PC-9 (cell line): ENCODE measurements around the gene KRTAP15-1. TPM values are rescaled to one million over a fixed set of nuclear protein-coding genes. Genes with fewer than 3 reads are reported as not detected.

Source experiments
- BruUV-seq: library from RNA; stranded (reverse); fragments of 400-500 nt; replicated peaks from 2 replicates; lab custom pipeline; 2021; lab: Mats Ljungman, UMichigan
- CTCF ChIA-PET: fragments of 300-600 bp; sonication (Branson Sonifier 250); formaldehyde crosslinking; loops from one replicate; lab custom pipeline; 2022; ENCODE audit warnings: antibody characterized with exemption; lab: Charles Lee
- POLR2A ChIA-PET: fragments of 300-600 bp; sonication (Branson Sonifier 250); formaldehyde crosslinking; loops from one replicate; lab custom pipeline; 2022; ENCODE audit warnings: antibody characterized with exemption; ENCODE audit not compliant: unreplicated experiment; lab: Charles Lee
- DNase-seq, 2 experiments: peaks; one replicate each; pipeline versions ENCODE4 v3.0.0 to v3.0.0-alpha.2; 2015 to 2022; ENCODE audit warnings: mixed read lengths in 1 of 2
- H2AFZ ChIP-seq: fragments of 200-600 bp; sonication (generic); 2 replicates; pipeline ENCODE4 v1.8.1; 2017; ENCODE audit warnings: antibody characterized with exemption
- H3F3A ChIP-seq: fragments of 200-600 bp; sonication (generic); 2 replicates; pipeline ENCODE4 v1.8.1; 2017; ENCODE audit warnings: antibody characterized with exemption, mild to moderate bottlenecking, low read depth; ENCODE audit not compliant: insufficient read depth
- H3K27ac ChIP-seq: fragments of 200-600 bp; sonication (generic); 2 replicates; pipeline ENCODE4 v1.6.1; 2016; ENCODE audit warnings: mixed run types
- H3K27me3 ChIP-seq: fragments of 200-600 bp; sonication (generic); 2 replicates; pipeline ENCODE4 v1.6.1; 2016; ENCODE audit warnings: low read depth, mixed run types; ENCODE audit not compliant: insufficient read depth
- H3K36me3 ChIP-seq: fragments of 200-600 bp; sonication (generic); 2 replicates; pipeline ENCODE4 v1.6.1; 2016; ENCODE audit warnings: low read depth, mixed run types
- H3K4me1 ChIP-seq: fragments of 200-600 bp; sonication (generic); replicated peaks from 2 replicates; pipeline ENCODE4 v1.6.1; 2016; ENCODE audit warnings: mixed run types; ENCODE audit not compliant: insufficient read depth
- H3K4me2 ChIP-seq: fragments of 200-600 bp; sonication (generic); 2 replicates; pipeline ENCODE4 v1.6.1; 2017; ENCODE audit warnings: mixed run types
- H3K4me3 ChIP-seq: fragments of 200-600 bp; sonication (generic); 2 replicates; pipeline ENCODE4 v1.6.1; 2016; ENCODE audit warnings: mixed run types
- H3K79me2 ChIP-seq: fragments of 200-600 bp; sonication (generic); 2 replicates; pipeline ENCODE4 v1.6.1; 2017; ENCODE audit warnings: low read depth, mixed run types
- H3K9me2 ChIP-seq: fragments of 200-600 bp; sonication (generic); 2 replicates; pipeline ENCODE4 v1.8.1; 2017; ENCODE audit warnings: mild to moderate bottlenecking; ENCODE audit not compliant: insufficient read depth
- H3K9me3 ChIP-seq: fragments of 200-600 bp; sonication (generic); 2 replicates; pipeline ENCODE4 v1.8.1; 2016; ENCODE audit warnings: low read depth; ENCODE audit not compliant: insufficient read depth
- H4K20me1 ChIP-seq: fragments of 200-600 bp; sonication (generic); 2 replicates; pipeline ENCODE4 v1.8.1; 2017; ENCODE audit not compliant: insufficient read depth
- CTCF ChIP-seq: fragments of 200-600 bp; sonication (generic); conservative IDR thresholded peaks from 2 replicates; pipeline ENCODE4 v1.6.1; 2017; ENCODE audit warnings: mixed run types, antibody characterized with exemption, mild to moderate bottlenecking, moderate library complexity
- EZH2 ChIP-seq: fragments of 200-600 bp; sonication (generic); IDR thresholded peaks from 2 replicates; pipeline ENCODE4 v1.8.0; 2017; ENCODE audit warnings: antibody characterized with exemption, low read depth
- intact Hi-C: fragments of 100-400 bp; cut with micrococcal nuclease; formaldehyde crosslinking; loops from one replicate; pipeline ENCODE4 v1.10.0; 2022; ENCODE audit not compliant: unreplicated experiment
- total RNA-seq: library from RNA; stranded (reverse); gene quantifications from 2 replicates; pipeline ENCODE4 v1.2.3, GENCODE V29; 2021

The KRTAP15-1 gene
- total RNA-seq, 1 experiment from 2014 or later = not detected

- no peaks in the 10 kb centered on the region for H4K20me1 ChIP-seq
- H3K9me2 ChIP-seq = no peaks in the 10 kb centered on the region
- no peak for TF ChIP-seq EZH2
- TF ChIP-seq CTCF = no peak
- ChIA-PET CTCF (no interaction called here), POLR2A (no interaction called here)
- intact Hi-C loops = no loop called here
- H3K9me3 ChIP-seq = no peaks in the 10 kb centered on the region
- DNase-seq = no peak
- H3K4me2 ChIP-seq = no peak overlapping the region
- no peak overlapping the region for H3K27ac ChIP-seq
- H2AFZ ChIP-seq = no peak overlapping the region
- no peak overlapping the region for H3K4me3 ChIP-seq
- no peaks in the 10 kb centered on the region for H3F3A ChIP-seq
- H3K4me1 ChIP-seq = no peaks in the 10 kb centered on the region
- H3K79me2 ChIP-seq = no peaks in the 10 kb centered on the region
- H3K27me3 ChIP-seq = no peaks in the 10 kb centered on the region
- BruUV-seq = no TSS peak
- no peaks in the 10 kb centered on the region for H3K36me3 ChIP-seq
These were observed 7.0 kb downstream of the KRTAP15-1 start for GRCh38 chr21:30447056-30447455.

- H3K27ac ChIP-seq = no peak overlapping the region
- H3K79me2 ChIP-seq = no peaks in the 10 kb centered on the region
- H4K20me1 ChIP-seq = no peaks in the 10 kb centered on the region
- H3K9me3 ChIP-seq = no peaks in the 10 kb centered on the region
- ChIA-PET CTCF (no interaction called here), POLR2A (no interaction called here)
- H3K27me3 ChIP-seq = no peaks in the 10 kb centered on the region
- no peaks in the 10 kb centered on the region for H3F3A ChIP-seq
- TF ChIP-seq EZH2 = no peak
- no peak for TF ChIP-seq CTCF
- BruUV-seq = no TSS peak
- no peaks in the 10 kb centered on the region for H3K9me2 ChIP-seq
- no peak overlapping the region for H2AFZ ChIP-seq
- no peaks in the 10 kb centered on the region for H3K36me3 ChIP-seq
- intact Hi-C loops = no loop called here
- no peak overlapping the region for H3K4me2 ChIP-seq
- no peak for DNase-seq
- no peaks in the 10 kb centered on the region for H3K4me1 ChIP-seq
- H3K4me3 ChIP-seq = no peak overlapping the region
These were observed 8.4 kb downstream of the KRTAP15-1 start for GRCh38 chr21:30448514-30448913.

- no TSS peak for BruUV-seq
- Histone ChIP-seq H3K9me2 (no peaks in the 10 kb centered on the region), H3K27me3 (no peaks in the 10 kb centered on the region), H3K4me1 (no peaks in the 10 kb centered on the region), H2AFZ (no peak overlapping the region), H3K9me3 (no peaks in the 10 kb centered on the region), H3K79me2 (no peaks in the 10 kb centered on the region), H3K4me3 (no peak overlapping the region), H3F3A (no peaks in the 10 kb centered on the region), H3K36me3 (no peaks in the 10 kb centered on the region), H3K27ac (no peak overlapping the region), H4K20me1 (no peaks in the 10 kb centered on the region), H3K4me2 (no peak overlapping the region)
- ChIA-PET POLR2A (no interaction called here), CTCF (no interaction called here)
- TF ChIP-seq CTCF = peak; percentile 48
- no peak for TF ChIP-seq EZH2
- intact Hi-C loops = no loop called here
- no peak for DNase-seq
These were observed 23.6 kb downstream of the KRTAP15-1 start for GRCh38 chr21:30463713-30464112.
